H9 (cell line): ENCODE data around the gene ICE1. TPM values are rescaled to one million over a fixed set of nuclear protein-coding genes. Genes with fewer than 3 reads are reported as not detected.

ENCODE experiments used
- DNase-seq: peaks from one replicate; pipeline ENCODE4 v3.0.0-alpha.2; 2017
- H2AFZ ChIP-seq: one replicate; pipeline ENCODE4 v1.6.1; 2013; ENCODE audit warnings: mild to moderate bottlenecking, low read length, control low read depth, moderate library complexity
- H2AK5ac ChIP-seq: 2 replicates; pipeline ENCODE4 v1.6.1; 2013; ENCODE audit warnings: low read length, control low read depth, mixed read lengths; ENCODE audit not compliant: insufficient read length
- H2BK120ac ChIP-seq: one replicate; pipeline ENCODE4 v1.6.1; 2013; ENCODE audit warnings: low read depth, mild to moderate bottlenecking, low read length, control low read depth, inconsistent platforms; ENCODE audit not compliant: poor library complexity, severe bottlenecking
- H2BK12ac ChIP-seq: 2 replicates; pipeline ENCODE4 v1.6.1; 2013; ENCODE audit warnings: low read length, control low read depth, mixed read lengths, low read depth; ENCODE audit not compliant: insufficient read length
- H2BK15ac ChIP-seq: 2 replicates; pipeline ENCODE4 v1.6.1; 2013; ENCODE audit warnings: low read depth, low read length, control low read depth
- H2BK20ac ChIP-seq: one replicate; pipeline ENCODE4 v1.6.1; 2013; ENCODE audit warnings: low read depth, mild to moderate bottlenecking, low read length, control low read depth, inconsistent platforms; ENCODE audit not compliant: poor library complexity, severe bottlenecking
- H2BK5ac ChIP-seq: 2 replicates; pipeline ENCODE4 v1.6.1; 2013; ENCODE audit warnings: low read length, control low read depth, mixed read lengths; ENCODE audit not compliant: insufficient read length
- H3K14ac ChIP-seq: 2 replicates; pipeline ENCODE4 v1.6.1; 2013; ENCODE audit warnings: low read length, control low read depth; ENCODE audit not compliant: insufficient read depth
- H3K18ac ChIP-seq: 2 replicates; pipeline ENCODE4 v1.6.1; 2013; ENCODE audit warnings: low read depth, mild to moderate bottlenecking, mixed read lengths, low read length, control low read depth; ENCODE audit not compliant: insufficient read length
- H3K23ac ChIP-seq: 2 replicates; pipeline ENCODE4 v1.6.1; 2013; ENCODE audit warnings: low read length, control low read depth, mixed read lengths, low read depth; ENCODE audit not compliant: insufficient read length
- H3K23me2 ChIP-seq: 2 replicates; pipeline ENCODE4 v1.6.1; 2013; ENCODE audit warnings: low read depth, mild to moderate bottlenecking, mixed read lengths, low read length, control low read depth; ENCODE audit not compliant: insufficient read length, poor library complexity, severe bottlenecking
- H3K27ac ChIP-seq: 2 replicates; pipeline ENCODE4 v1.5.1; 2013; ENCODE audit warnings: low read length, control low read depth, mixed read lengths, low read depth; ENCODE audit not compliant: insufficient read length
- H3K27me3 ChIP-seq: 2 replicates; pipeline ENCODE4 v1.6.1; 2013; ENCODE audit warnings: low read length, control low read depth, inconsistent platforms; ENCODE audit not compliant: insufficient read depth
- H3K4ac ChIP-seq: 2 replicates; pipeline ENCODE4 v1.6.1; 2013; ENCODE audit warnings: low read depth, mild to moderate bottlenecking, control low read depth, inconsistent platforms, low read length, moderate library complexity
- H3K4me1 ChIP-seq: 2 replicates; pipeline ENCODE4 v1.6.1; 2013; ENCODE audit warnings: low read length, control low read depth, inconsistent platforms; ENCODE audit not compliant: insufficient read depth
- H3K4me2 ChIP-seq: 2 replicates; pipeline ENCODE4 v1.6.1; 2013; ENCODE audit warnings: low read length, control low read depth, mixed read lengths; ENCODE audit not compliant: insufficient read length, insufficient read depth
- H3K56ac ChIP-seq: 2 replicates; pipeline ENCODE4 v1.6.1; 2013; ENCODE audit warnings: low read depth, mild to moderate bottlenecking, mixed read lengths, low read length, control low read depth; ENCODE audit not compliant: insufficient read length
- H3K79me1 ChIP-seq: 2 replicates; pipeline ENCODE4 v1.6.1; 2013; ENCODE audit warnings: low read depth, mild to moderate bottlenecking, moderate library complexity, low read length, control low read depth, inconsistent platforms; ENCODE audit not compliant: insufficient read depth, poor library complexity, severe bottlenecking
- H3K79me2 ChIP-seq: 2 replicates; pipeline ENCODE4 v1.6.1; 2013; ENCODE audit warnings: low read length, control low read depth, inconsistent platforms; ENCODE audit not compliant: insufficient read depth
- H3K9ac ChIP-seq: 2 replicates; pipeline ENCODE4 v1.6.1; 2013; ENCODE audit warnings: low read length, control low read depth, mixed read lengths; ENCODE audit not compliant: insufficient read length; ENCODE audit errors: extremely low read depth
- H3K9me3 ChIP-seq: one replicate; pipeline ENCODE4 v1.6.1; 2013; ENCODE audit warnings: low read depth, low read length, inconsistent platforms; ENCODE audit not compliant: control insufficient read depth
- H3T11ph ChIP-seq: one replicate; pipeline ENCODE4 v1.6.1; 2013; ENCODE audit warnings: mild to moderate bottlenecking, low read length, control low read depth, inconsistent platforms
- H4K20me1 ChIP-seq: one replicate; pipeline ENCODE4 v1.6.1; 2013; ENCODE audit not compliant: control insufficient read depth, insufficient read length, insufficient read depth
- H4K5ac ChIP-seq: 2 replicates; pipeline ENCODE4 v1.6.1; 2013; ENCODE audit warnings: low read depth, mild to moderate bottlenecking, mixed read lengths, low read length, control low read depth; ENCODE audit not compliant: insufficient read length
- H4K8ac ChIP-seq: replicated peaks from 2 replicates; pipeline ENCODE4 v1.6.1; 2013; ENCODE audit warnings: low read length, control low read depth, mixed read lengths, low read depth; ENCODE audit not compliant: insufficient read length
- H4K91ac ChIP-seq: 2 replicates; pipeline ENCODE4 v1.6.1; 2013; ENCODE audit warnings: low read depth, mild to moderate bottlenecking, moderate library complexity, mixed read lengths, low read length, control low read depth; ENCODE audit not compliant: insufficient read length
- H3K27ac Mint-ChIP-seq, 3 experiments: 2 replicates in 2 of 3; 3 replicates in 1 of 3; pipeline ENCODE4 v1.8.0; 2020 to 2021; ENCODE audit warnings: mixed read lengths in 3 of 3, mild to moderate bottlenecking in 1 of 3, moderate library complexity in 1 of 3
- H3K27me3 Mint-ChIP-seq: 2 replicates; pipeline ENCODE4 v1.8.0; 2021; ENCODE audit warnings: low read depth, mild to moderate bottlenecking, moderate library complexity, mixed read lengths
- H3K36me3 Mint-ChIP-seq, 3 experiments: 2 replicates in 2 of 3; 3 replicates in 1 of 3; pipeline ENCODE4 v1.8.0; 2020 to 2021; ENCODE audit warnings: low read depth in 3 of 3, mixed read lengths in 3 of 3; ENCODE audit not compliant: insufficient read depth in 1 of 3
- H3K4me1 Mint-ChIP-seq, 2 experiments: 2 replicates each; pipeline ENCODE4 v1.8.0; 2020; ENCODE audit warnings: mixed read lengths in 2 of 2
- H3K4me3 Mint-ChIP-seq, 2 experiments: 2 replicates in 1 of 2; 3 replicates in 1 of 2; pipeline ENCODE4 v1.8.0; 2020 to 2021; ENCODE audit warnings: mild to moderate bottlenecking in 2 of 2, mixed read lengths in 2 of 2, moderate library complexity in 1 of 2
- H3K9me3 Mint-ChIP-seq, 2 experiments: 2 replicates in 1 of 2; 3 replicates in 1 of 2; pipeline ENCODE4 v1.8.0; 2020; ENCODE audit warnings: mild to moderate bottlenecking in 2 of 2, mixed read lengths in 2 of 2, moderate library complexity in 1 of 2
- WGBS: extraction: QIAGEN DNeasy Blood & Tissue Kit; methylation state at CpG from one replicate; pipeline ENCODE4 v1.1.7; 2013; ENCODE audit warnings: missing lambda C conversion rate, low lambda C conversion rate, mixed read lengths; ENCODE audit not compliant: insufficient read length; ENCODE audit errors: extremely low coverage; 5-methylcytosine and 5-hydroxymethylcytosine counted together
- total RNA-seq: library from RNA; stranded (reverse); gene quantifications from 2 replicates; pipeline ENCODE4 v1.2.1, GENCODE V29; 2021
- TF ChIP-seq, protein P1 (sequence below): fragments of 200-600 bp; sonication (generic); conservative IDR thresholded peaks from 3 replicates; pipeline ENCODE4 v1.8.0; 2021; ENCODE audit warnings: antibody characterized with exemption, mild to moderate bottlenecking

Gene ICE1
- total RNA-seq, 1 experiment from 2014 or later, result 45.1 TPM

DNA sequence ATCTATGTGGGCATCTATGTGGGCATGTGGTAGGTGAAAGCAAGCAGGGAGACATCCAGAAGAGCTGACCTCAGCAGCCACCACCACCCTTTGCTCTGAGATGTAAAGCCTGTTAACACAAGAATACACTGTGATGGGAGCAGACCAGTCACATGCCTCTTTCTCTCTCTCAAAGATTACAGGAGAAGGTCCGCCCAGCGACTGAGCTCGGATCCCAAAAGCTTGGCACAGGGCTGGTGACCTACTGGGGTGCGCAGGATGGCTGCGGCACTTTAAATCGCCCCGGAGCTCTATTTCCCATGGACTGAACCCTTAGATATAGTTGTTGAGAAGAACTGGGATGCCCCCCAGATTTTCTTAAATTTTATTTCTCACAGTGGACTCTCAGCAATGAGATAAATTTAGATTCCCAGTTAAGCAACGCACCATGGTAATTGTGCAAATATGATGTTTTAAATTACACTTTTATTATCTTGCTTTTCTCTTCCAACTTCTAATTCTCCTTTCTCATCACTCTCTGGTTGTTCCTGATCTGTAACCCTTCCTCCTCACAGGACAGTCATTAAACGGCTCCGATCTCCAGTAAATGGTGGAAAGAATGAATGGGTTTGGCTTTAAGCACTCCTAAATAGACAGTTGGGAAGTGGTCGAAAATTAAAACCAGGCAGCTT is 37.7 kb upstream of the ICE1 start:
- Mint-ChIP-seq H3K27me3 (peaks cover 2% of the 10 kb centered on the region; the same call in 1 of the 2 replicates), H3K27ac (no peak overlapping the region), H3K4me3 (no peak overlapping the region), H3K4me1 (peaks cover 27% of the 10 kb centered on the region in 2 experiments), H3K9me3 (no peaks in the 10 kb centered on the region), H3K36me3 (peaks cover 0 to 7% (median 0%) of the 10 kb centered on the region in 3 experiments; a peak in 2 of 7 replicates)
- H2AK5ac ChIP-seq, result no peak overlapping the region
- no peak overlapping the region for H3K56ac ChIP-seq
- H3K27me3 ChIP-seq, result no peaks in the 10 kb centered on the region
- H4K8ac ChIP-seq, result no peak overlapping the region
- WGBS, result no CpG with 5 or more reads among the region's 11 CpGs
- no peak overlapping the region for H2BK12ac ChIP-seq
- TF ChIP-seq, protein P1, sequence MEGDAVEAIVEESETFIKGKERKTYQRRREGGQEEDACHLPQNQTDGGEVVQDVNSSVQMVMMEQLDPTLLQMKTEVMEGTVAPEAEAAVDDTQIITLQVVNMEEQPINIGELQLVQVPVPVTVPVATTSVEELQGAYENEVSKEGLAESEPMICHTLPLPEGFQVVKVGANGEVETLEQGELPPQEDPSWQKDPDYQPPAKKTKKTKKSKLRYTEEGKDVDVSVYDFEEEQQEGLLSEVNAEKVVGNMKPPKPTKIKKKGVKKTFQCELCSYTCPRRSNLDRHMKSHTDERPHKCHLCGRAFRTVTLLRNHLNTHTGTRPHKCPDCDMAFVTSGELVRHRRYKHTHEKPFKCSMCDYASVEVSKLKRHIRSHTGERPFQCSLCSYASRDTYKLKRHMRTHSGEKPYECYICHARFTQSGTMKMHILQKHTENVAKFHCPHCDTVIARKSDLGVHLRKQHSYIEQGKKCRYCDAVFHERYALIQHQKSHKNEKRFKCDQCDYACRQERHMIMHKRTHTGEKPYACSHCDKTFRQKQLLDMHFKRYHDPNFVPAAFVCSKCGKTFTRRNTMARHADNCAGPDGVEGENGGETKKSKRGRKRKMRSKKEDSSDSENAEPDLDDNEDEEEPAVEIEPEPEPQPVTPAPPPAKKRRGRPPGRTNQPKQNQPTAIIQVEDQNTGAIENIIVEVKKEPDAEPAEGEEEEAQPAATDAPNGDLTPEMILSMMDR, result no peak
- no peak overlapping the region for H3K4ac ChIP-seq
- H3K4me2 ChIP-seq, result no peak overlapping the region
- no peaks in the 10 kb centered on the region for H3K23me2 ChIP-seq
- H3K27ac ChIP-seq, result no peak overlapping the region
- no peak for DNase-seq
- no peak overlapping the region for H2AFZ ChIP-seq
- H3K9me3 ChIP-seq, result no peaks in the 10 kb centered on the region
- no peaks in the 10 kb centered on the region for H3K79me2 ChIP-seq
- H3K23ac ChIP-seq, result no peak overlapping the region
- H3K14ac ChIP-seq, result no peak overlapping the region
- no peak overlapping the region for H2BK5ac ChIP-seq
- H3K9ac ChIP-seq, result no peak overlapping the region
- H4K20me1 ChIP-seq, result no peaks in the 10 kb centered on the region
- no peak overlapping the region for H2BK20ac ChIP-seq
- no peak overlapping the region for H2BK120ac ChIP-seq
- no peak overlapping the region for H3K18ac ChIP-seq
- H2BK15ac ChIP-seq, result no peak overlapping the region
- no peak overlapping the region for H4K91ac ChIP-seq
- no peak overlapping the region for H3T11ph ChIP-seq
- H3K79me1 ChIP-seq, result no peaks in the 10 kb centered on the region
- no peak overlapping the region for H4K5ac ChIP-seq
- H3K4me1 ChIP-seq, result no peaks in the 10 kb centered on the region
